Thyroid gland (tissue), 4 donors: ENCODE results near the gene RNF144A. TPM values are rescaled to one million over a fixed set of nuclear protein-coding genes. Genes with fewer than 3 reads are reported as not detected.

Source experiments
- DNase-seq, 2 donors: peaks; one replicate each; pipeline ENCODE4 v3.0.0-alpha.2; 2019
- H3K27ac ChIP-seq, 3 donors: fragments of 200-600 bp; sonication (generic); 1 replicate in 2 of 3; 2 replicates in 1 of 3; pipeline ENCODE4 v1.5.1; 2016 to 2019; ENCODE audit warnings: mild to moderate bottlenecking in 1 of 3, moderate library complexity in 1 of 3
- H3K27me3 ChIP-seq: fragments of 200-600 bp; sonication (generic); one replicate; pipeline ENCODE4 v1.5.1; 2019
- H3K36me3 ChIP-seq, 2 donors: fragments of 200-600 bp; sonication (generic); one replicate each; pipeline ENCODE4 v1.5.1; 2016 to 2019
- H3K4me1 ChIP-seq, 2 donors: fragments of 200-600 bp; sonication (generic); one replicate each; pipeline ENCODE4 v1.5.1; 2017 to 2019
- H3K4me3 ChIP-seq, 3 donors: fragments of 200-600 bp; sonication (generic); replicated peaks in 1 of 3; 1 replicate in 2 of 3; 2 replicates in 1 of 3; pipeline ENCODE4 v1.5.1; 2016; ENCODE audit warnings: mild to moderate bottlenecking in 1 of 3
- H3K9me3 ChIP-seq: fragments of 200-600 bp; sonication (generic); one replicate; pipeline ENCODE4 v1.5.1; 2017
- POLR2A ChIP-seq, 2 donors: fragments of 450-650 bp; IDR thresholded peaks; one replicate each; pipeline ENCODE4 v1.6.1; 2017; ENCODE audit warnings: antibody characterized with exemption in 2 of 2, mild to moderate bottlenecking in 2 of 2, moderate library complexity in 1 of 2
- WGBS, 2 donors: methylation state at CpG; one replicate each; pipeline ENCODE4 v1.1.5; 2017; 5-methylcytosine and 5-hydroxymethylcytosine counted together
- intact Hi-C: fragments of 100-400 bp; cut with DNase I; formaldehyde crosslinking; loops from one replicate; pipeline ENCODE4 v1.15.1; 2023
- total RNA-seq, 4 donors: library from RNA; depleted of rRNA; stranded (reverse); fragments of >200 nt; gene quantifications; one replicate each; pipeline ENCODE4 v1.2.3, GENCODE V29; 2016
- TF ChIP-seq, protein P1 (sequence below), 6 experiments: fragments of 200-600 bp in 3 of 6; fragments of 450-650 bp in 3 of 6; sonication (generic) in 3 of 6; IDR thresholded peaks; one replicate each; pipeline ENCODE4 v1.5.1; 2016 to 2019; ENCODE audit warnings: antibody characterized with exemption in 6 of 6, mild to moderate bottlenecking in 2 of 6, inconsistent platforms in 1 of 6, moderate library complexity in 1 of 6

Gene RNF144A
- total RNA-seq, 4 donors from 2014 or later, result 8.0 to 12.2 (median 10.6) TPM

DNA sequence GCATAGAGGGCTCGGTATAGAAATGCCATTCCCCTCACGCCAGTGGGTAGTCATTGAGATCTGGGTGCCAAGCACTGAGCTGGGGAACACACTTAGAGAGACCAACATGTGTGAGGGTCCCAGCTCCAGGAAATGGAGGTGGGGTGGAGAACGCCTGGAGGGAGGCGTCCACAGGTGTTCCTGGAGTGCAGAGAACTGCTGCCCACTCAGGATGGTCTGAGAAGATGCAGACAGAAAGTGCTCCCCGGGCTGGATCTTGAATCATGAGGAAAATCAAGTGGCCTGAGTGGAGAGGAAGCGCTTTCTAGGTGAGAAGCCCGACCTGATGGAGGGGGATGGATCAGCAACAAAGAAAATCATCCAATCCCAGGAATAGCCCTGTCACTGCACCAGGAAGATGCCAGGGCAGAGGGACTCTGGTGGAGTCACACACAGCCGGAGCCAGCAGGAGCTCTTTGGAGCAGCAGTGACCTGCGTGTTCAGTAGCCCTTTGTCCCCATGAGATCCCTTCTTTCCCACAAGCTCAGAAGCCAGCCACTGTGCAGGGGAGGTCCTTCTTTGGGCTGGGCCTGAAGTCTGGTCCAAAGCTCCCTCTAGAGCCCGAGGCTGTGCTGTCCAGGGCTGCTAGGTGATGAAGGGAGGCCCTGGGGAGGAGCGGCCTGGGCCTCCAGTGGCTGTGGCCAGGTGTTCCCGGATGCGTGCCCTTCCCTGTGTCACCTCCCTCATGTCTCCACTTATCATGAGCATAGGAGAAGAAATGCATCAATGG, 112.3 kb downstream of the RNF144A start:
- TF ChIP-seq, protein P1, sequence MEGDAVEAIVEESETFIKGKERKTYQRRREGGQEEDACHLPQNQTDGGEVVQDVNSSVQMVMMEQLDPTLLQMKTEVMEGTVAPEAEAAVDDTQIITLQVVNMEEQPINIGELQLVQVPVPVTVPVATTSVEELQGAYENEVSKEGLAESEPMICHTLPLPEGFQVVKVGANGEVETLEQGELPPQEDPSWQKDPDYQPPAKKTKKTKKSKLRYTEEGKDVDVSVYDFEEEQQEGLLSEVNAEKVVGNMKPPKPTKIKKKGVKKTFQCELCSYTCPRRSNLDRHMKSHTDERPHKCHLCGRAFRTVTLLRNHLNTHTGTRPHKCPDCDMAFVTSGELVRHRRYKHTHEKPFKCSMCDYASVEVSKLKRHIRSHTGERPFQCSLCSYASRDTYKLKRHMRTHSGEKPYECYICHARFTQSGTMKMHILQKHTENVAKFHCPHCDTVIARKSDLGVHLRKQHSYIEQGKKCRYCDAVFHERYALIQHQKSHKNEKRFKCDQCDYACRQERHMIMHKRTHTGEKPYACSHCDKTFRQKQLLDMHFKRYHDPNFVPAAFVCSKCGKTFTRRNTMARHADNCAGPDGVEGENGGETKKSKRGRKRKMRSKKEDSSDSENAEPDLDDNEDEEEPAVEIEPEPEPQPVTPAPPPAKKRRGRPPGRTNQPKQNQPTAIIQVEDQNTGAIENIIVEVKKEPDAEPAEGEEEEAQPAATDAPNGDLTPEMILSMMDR (IDR thresholded peaks at IDR 0.05), result no peak
- no peak for TF ChIP-seq POLR2A (IDR thresholded peaks at IDR 0.05)
- no peaks in the 10 kb centered on the region for H3K27me3 ChIP-seq
- H3K9me3 ChIP-seq, result no peaks in the 10 kb centered on the region
- intact Hi-C loops, result loop anchor here (5.0 kb wide), 1 partner anchor 107 kb away; no protein-coding TSS in a partner anchor
- WGBS, 2 donors, result 84 to 93% methylated on average over 13 of the region's 13 CpGs
- no peaks in the 10 kb centered on the region for H3K36me3 ChIP-seq
- H3K4me3 ChIP-seq, result no peak overlapping the region
- peak overlapping the region in 2 of 3 donors; percentile 25 to 74 for H3K27ac ChIP-seq
- DNase-seq, result no peak
- peaks cover 26 to 40% of the 10 kb centered on the region in 2 donors for H3K4me1 ChIP-seq

DNA sequence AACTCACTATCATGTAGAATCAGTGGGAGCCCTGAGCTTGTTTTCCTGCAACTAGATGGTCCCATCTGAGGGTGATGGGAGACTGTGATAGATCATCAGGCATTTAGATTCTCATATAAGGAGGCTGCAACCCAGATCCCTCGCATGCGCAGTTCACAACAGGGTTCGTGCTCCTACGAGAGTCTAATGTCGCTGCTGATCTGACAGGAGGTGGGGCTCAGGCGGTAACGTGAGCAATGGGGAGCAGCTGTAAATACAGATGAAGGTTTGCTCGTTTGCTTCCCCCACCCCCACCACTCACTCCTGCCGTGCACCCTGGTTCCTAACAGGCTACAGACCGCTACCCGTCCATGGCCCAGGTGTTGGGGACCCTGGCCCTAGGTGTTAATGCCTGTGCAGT, 113.6 kb downstream of the RNF144A start:
- no peaks in the 10 kb centered on the region for H3K27me3 ChIP-seq
- H3K36me3 ChIP-seq, result no peaks in the 10 kb centered on the region
- no peak overlapping the region for H3K4me3 ChIP-seq
- no peak for DNase-seq
- H3K4me1 ChIP-seq, result peaks cover 28 to 42% of the 10 kb centered on the region in 2 donors
- H3K9me3 ChIP-seq, result no peaks in the 10 kb centered on the region
- 90 to 93% methylated on average over 8 to 11 of the region's 11 CpGs for WGBS, 2 donors
- no peak overlapping the region for H3K27ac ChIP-seq
- intact Hi-C loops, result loop anchor here (5.0 kb wide), 1 partner anchor 109 kb away; no protein-coding TSS in a partner anchor
- TF ChIP-seq, protein P1 (IDR thresholded peaks at IDR 0.05), result no peak
- no peak for TF ChIP-seq POLR2A (IDR thresholded peaks at IDR 0.05)

DNA sequence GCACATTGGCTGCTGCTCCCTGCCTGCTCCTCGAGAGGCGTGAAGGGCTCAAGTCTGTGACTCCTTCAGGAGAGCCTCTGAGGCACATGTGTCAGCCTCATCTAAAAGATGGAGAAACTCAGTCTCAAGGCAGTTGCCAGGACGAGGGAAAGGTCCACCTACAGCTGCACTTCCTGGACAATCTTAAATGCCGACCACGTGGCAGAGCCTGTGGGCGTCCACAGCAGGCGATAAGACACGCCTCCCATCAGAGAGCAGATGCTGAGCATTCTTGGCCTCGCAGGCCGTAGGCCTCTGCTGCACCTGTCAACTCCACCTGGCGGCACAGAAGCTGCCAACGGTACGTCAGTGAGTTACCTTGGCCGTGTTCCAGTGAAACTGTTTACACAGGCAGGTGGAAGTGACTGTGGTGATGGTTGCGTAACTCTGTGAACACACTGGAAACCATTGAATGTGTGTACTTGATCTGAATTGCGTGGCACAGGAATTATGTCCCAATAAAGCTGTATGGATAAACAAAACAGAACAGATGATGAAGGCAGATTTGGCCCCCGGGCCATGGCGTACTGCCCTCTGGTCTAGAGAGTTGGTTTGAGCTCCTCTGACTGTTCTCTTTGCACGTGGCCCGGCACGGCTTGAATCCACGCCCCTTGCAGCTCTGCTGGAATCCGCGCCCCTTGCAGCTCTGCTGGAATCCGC, 114.5 kb downstream of the RNF144A start:
- Histone ChIP-seq H3K4me3 (no peak overlapping the region), H3K36me3 (no peaks in the 10 kb centered on the region), H3K27me3 (no peaks in the 10 kb centered on the region), H3K4me1 (peaks cover 37 to 49% of the 10 kb centered on the region in 2 donors), H3K9me3 (no peaks in the 10 kb centered on the region), H3K27ac (peak overlapping the region in 1 of 3 donors; percentile 12)
- intact Hi-C loops, result loop anchor here (5.0 kb wide), 1 partner anchor 109 kb away; no protein-coding TSS in a partner anchor
- 32 to 52% methylated on average over 24 to 25 of the region's 25 CpGs for WGBS, 2 donors
- TF ChIP-seq POLR2A (IDR thresholded peaks at IDR 0.05), result no peak
- TF ChIP-seq, protein P1 (IDR thresholded peaks at IDR 0.05), result peak in 4 of 6 experiments; percentile 11 to 46 (median 31)
- peak; percentile 97 for DNase-seq

DNA sequence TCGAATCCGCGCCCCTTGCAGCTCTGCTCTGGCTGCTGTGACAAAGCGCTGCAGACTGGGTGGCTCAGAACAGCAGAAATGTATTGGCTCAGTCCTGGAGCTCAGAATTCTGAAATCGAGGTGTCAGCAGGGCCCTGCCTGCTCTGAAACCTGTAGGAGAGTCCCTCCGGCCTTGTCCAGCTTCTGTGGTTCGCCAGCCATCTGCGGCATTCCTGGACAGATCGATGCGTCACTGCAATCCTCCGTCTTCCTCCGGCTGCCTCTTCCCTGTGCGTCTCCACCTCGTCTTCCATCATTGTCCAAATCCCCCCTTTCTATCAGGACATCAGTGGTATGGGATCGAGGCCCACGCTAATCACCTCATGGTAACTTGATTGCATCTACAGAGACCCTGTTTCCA, 115.2 kb downstream of the RNF144A start:
- intact Hi-C loops, result loop anchor here (5.0 kb wide), 1 partner anchor 110 kb away; no protein-coding TSS in a partner anchor
- H3K4me1 ChIP-seq, result peaks cover 41 to 55% of the 10 kb centered on the region in 2 donors
- no peaks in the 10 kb centered on the region for H3K27me3 ChIP-seq
- no peak for DNase-seq
- TF ChIP-seq, protein P1 (IDR thresholded peaks at IDR 0.05), result no peak
- TF ChIP-seq POLR2A (IDR thresholded peaks at IDR 0.05), result no peak
- H3K4me3 ChIP-seq, result no peak overlapping the region
- 97 to 99% methylated on average over 16 of the region's 16 CpGs for WGBS, 2 donors
- no peaks in the 10 kb centered on the region for H3K9me3 ChIP-seq
- H3K36me3 ChIP-seq, result no peaks in the 10 kb centered on the region
- H3K27ac ChIP-seq, result no peak overlapping the region
